HepG2 (cell line): ENCODE measurements around the gene TMEM63B. TPM values are rescaled to one million over a fixed set of nuclear protein-coding genes. Genes with fewer than 3 reads are reported as not detected.
A peak's percentile ranks its signal among the peaks of the same experiment; 100 is the strongest.

ENCODE experiments used
- ATF2 ChIP-seq: sonication (generic); formaldehyde crosslinking; IDR thresholded peaks from 2 replicates; pipeline ENCODE4 v1.4.0; 2020; ENCODE audit warnings: missing genetic modification reagents
- FOXO4 ChIP-seq: sonication (generic); formaldehyde crosslinking; conservative IDR thresholded peaks from 2 replicates; pipeline ENCODE4 v1.8.1; 2023; ENCODE audit warnings: missing genetic modification reagents
- KDM3A ChIP-seq: IDR thresholded peaks from 2 replicates; pipeline ENCODE4 v1.6.1; 2018; ENCODE audit warnings: low read depth, missing compliant biosample characterization
- SAFB2 ChIP-seq: sonication (generic); formaldehyde crosslinking; IDR thresholded peaks from 2 replicates; pipeline ENCODE4 v1.5.1; 2020; ENCODE audit warnings: missing genetic modification reagents, low read depth, mild to moderate bottlenecking, borderline replicate concordance
- SMAD3 ChIP-seq: sonication (generic); formaldehyde crosslinking; IDR thresholded peaks from 2 replicates; pipeline ENCODE4 v1.4.0; 2020; ENCODE audit warnings: missing genetic modification reagents
- TBP ChIP-seq: sonication (generic); formaldehyde crosslinking; IDR thresholded peaks from 2 replicates; pipeline ENCODE4 v1.5.0; 2020; ENCODE audit warnings: missing genetic modification reagents
- ZBTB49 ChIP-seq: sonication (generic); formaldehyde crosslinking; IDR thresholded peaks from 2 replicates; pipeline ENCODE4 v1.4.0; 2020; ENCODE audit warnings: missing genetic modification reagents, borderline replicate concordance
- ZGPAT ChIP-seq: IDR thresholded peaks from 2 replicates; pipeline ENCODE4 v1.6.1; 2016; ENCODE audit warnings: mild to moderate bottlenecking
- ZNF232 ChIP-seq: sonication (generic); formaldehyde crosslinking; IDR thresholded peaks from 2 replicates; pipeline ENCODE4 v1.4.0; 2020; ENCODE audit warnings: missing genetic modification reagents, borderline replicate concordance
- ZNF280B ChIP-seq: sonication (generic); formaldehyde crosslinking; IDR thresholded peaks from 2 replicates; pipeline ENCODE4 v1.5.0; 2020; ENCODE audit warnings: missing genetic modification reagents, mild to moderate bottlenecking, borderline replicate concordance
- ZNF333 ChIP-seq: sonication (generic); formaldehyde crosslinking; IDR thresholded peaks from 2 replicates; pipeline ENCODE4 v1.4.0; 2020; ENCODE audit warnings: mild to moderate bottlenecking, missing genetic modification reagents, borderline replicate concordance
- ZNF432 ChIP-seq: sonication (generic); formaldehyde crosslinking; IDR thresholded peaks from 2 replicates; pipeline ENCODE4 v1.5.0; 2020; ENCODE audit warnings: missing genetic modification reagents, mild to moderate bottlenecking, borderline replicate concordance
- ZNF580 ChIP-seq: IDR thresholded peaks from 2 replicates; pipeline ENCODE4 v1.6.1; 2016; ENCODE audit warnings: low read depth, borderline replicate concordance
- ZNF616 ChIP-seq: sonication (generic); formaldehyde crosslinking; IDR thresholded peaks from 2 replicates; pipeline ENCODE4 v1.5.0; 2020; ENCODE audit warnings: low read depth, mild to moderate bottlenecking, missing genetic modification reagents
- polyA plus RNA-seq, 8 experiments: library from polyadenylated mRNA; depleted of rRNA in 3 of 8; stranded (reverse) in 7 of 8; unstranded in 1 of 8; fragments of >200 nt; fragmentation: Illumina TruSeq in 4 of 8; extraction: Trizol in 4 of 8; gene quantifications; 2 replicates each; pipeline versions ENCODE4 v1.2.1 to v1.2.3, GENCODE V29; 2011 to 2016; ENCODE audit warnings: low read depth in 4 of 8, missing spikeins in 1 of 8, mixed read lengths in 1 of 8; ENCODE audit not compliant: insufficient read depth in 1 of 8
- total RNA-seq, 5 experiments: library from RNA; depleted of rRNA; stranded (reverse); fragments of >200 nt; fragmentation: Illumina TruSeq; extraction: Trizol; gene quantifications; 2 replicates each; pipeline ENCODE4 v1.2.3, GENCODE V29; 2016; ENCODE audit warnings: low read depth in 1 of 5

TMEM63B gene
- total and polyA plus RNA-seq, 2 of the 13 experiments (the other 11 are each of a cell fraction or from before 2014, with no cell fraction given) = 27.4 to 75.8 TPM

GRCh38 chr6:44078827-44079671 lies 48.3 kb upstream of the TMEM63B start (continued):
- TF ChIP-seq FOXO4 (CRISPR knock-in tag) (0 out of 2 replicates have a peak, but pooled peaks have one; percentile 87), SAFB2 (no peak), ZNF280B (CRISPR knock-in tag) (no peak), ZGPAT (CRISPR knock-in tag) (peak; percentile 22; the same call in 1 of the 2 replicates), ZNF616 (CRISPR knock-in tag) (no peak), ZNF333 (no peak), ZBTB49 (CRISPR knock-in tag) (peak; percentile 20; the same call in 1 of the 2 replicates), ZNF232 (CRISPR knock-in tag) (0 out of 2 replicates have a peak, but pooled peaks have one; percentile 34), ZNF432 (no peak), ZNF580 (peak; percentile 77; the same call in 1 of the 2 replicates), TBP (CRISPR knock-in tag) (no peak), SMAD3 (CRISPR knock-in tag) (0 out of 2 replicates have a peak, but pooled peaks have one; percentile 54), KDM3A (peak; percentile 57; the same call in 1 of the 2 replicates), ATF2 (CRISPR knock-in tag) (no peak)
